ENCODE data around the gene COL27A1. TPM values are rescaled to one million over a fixed set of nuclear protein-coding genes. Genes with fewer than 3 reads are reported as not detected.

Gene COL27A1
- total RNA-seq, 1 donor from 2014 or later, result 6.4 TPM

- Histone ChIP-seq H3K4me3 (no peak overlapping the region), H3K9me3 (replicated peaks) (no peaks in the 10 kb centered on the region), H3K36me3 (no peaks in the 10 kb centered on the region), H3K27ac (replicated peaks) (no peak overlapping the region), H3K4me1 (peaks cover 38% of the 10 kb centered on the region), H3K27me3 (ENCODE audit: low read depth) (no peaks in the 10 kb centered on the region)
- no peak for DNase-seq
- intact Hi-C loops (cut with micrococcal nuclease), result loop anchor here (10.0 kb wide), 1 partner anchor 56 kb away; no protein-coding TSS in a partner anchor
- no peak for TF ChIP-seq CTCF (IDR thresholded peaks at IDR 0.05; ENCODE audit: borderline replicate concordance)
Measured at GRCh38 chr9:114240647-114241558, 85.6 kb downstream of the COL27A1 start.

- no peak for TF ChIP-seq CTCF (IDR thresholded peaks at IDR 0.05; ENCODE audit: borderline replicate concordance)
- Histone ChIP-seq H3K36me3 (no peaks in the 10 kb centered on the region), H3K9me3 (replicated peaks) (no peaks in the 10 kb centered on the region), H3K27ac (replicated peaks) (no peak overlapping the region), H3K4me1 (peaks cover 38% of the 10 kb centered on the region), H3K27me3 (ENCODE audit: low read depth) (no peaks in the 10 kb centered on the region), H3K4me3 (no peak overlapping the region)
- no peak for DNase-seq
- intact Hi-C loops (cut with micrococcal nuclease), result loop anchor here (10.0 kb wide), 1 partner anchor 58 kb away; no protein-coding TSS in a partner anchor
Measured at GRCh38 chr9:114242837-114243236, 87.5 kb downstream of the COL27A1 start.

GRCh38 chr9:114243240-114243639 is 87.9 kb downstream of the COL27A1 start:
- H3K9me3 ChIP-seq (replicated peaks), result no peaks in the 10 kb centered on the region
- H3K4me3 ChIP-seq, result no peak overlapping the region
- no peak for DNase-seq
- H3K27ac ChIP-seq (replicated peaks), result no peak overlapping the region
- no peaks in the 10 kb centered on the region for H3K36me3 ChIP-seq
- intact Hi-C loops (cut with micrococcal nuclease), result loop anchor here (10.0 kb wide), 1 partner anchor 58 kb away; no protein-coding TSS in a partner anchor
- peaks cover 34% of the 10 kb centered on the region for H3K4me1 ChIP-seq
- no peaks in the 10 kb centered on the region for H3K27me3 ChIP-seq (ENCODE audit: low read depth)
- no peak for TF ChIP-seq CTCF (IDR thresholded peaks at IDR 0.05; ENCODE audit: borderline replicate concordance)

- Histone ChIP-seq H3K4me3 (no peak overlapping the region), H3K36me3 (no peaks in the 10 kb centered on the region), H3K9me3 (replicated peaks) (no peaks in the 10 kb centered on the region), H3K4me1 (peaks cover 30% of the 10 kb centered on the region), H3K27me3 (ENCODE audit: low read depth) (no peaks in the 10 kb centered on the region), H3K27ac (replicated peaks) (no peak overlapping the region)
- no peak for TF ChIP-seq CTCF (IDR thresholded peaks at IDR 0.05; ENCODE audit: borderline replicate concordance)
- no peak for DNase-seq
- intact Hi-C loops (cut with micrococcal nuclease), result loop anchor here (10.0 kb wide), 1 partner anchor 60 kb away; no protein-coding TSS in a partner anchor
Measured at GRCh38 chr9:114244570-114244969, 89.2 kb downstream of the COL27A1 start.

- intact Hi-C loops (cut with micrococcal nuclease), result loop anchor here (10.0 kb wide), 1 partner anchor 62 kb away; no protein-coding TSS in a partner anchor
- Histone ChIP-seq H3K27ac (replicated peaks) (no peak overlapping the region), H3K27me3 (ENCODE audit: low read depth) (no peaks in the 10 kb centered on the region), H3K36me3 (no peaks in the 10 kb centered on the region), H3K9me3 (replicated peaks) (no peaks in the 10 kb centered on the region), H3K4me1 (peaks cover 39% of the 10 kb centered on the region), H3K4me3 (no peak overlapping the region)
- TF ChIP-seq CTCF (IDR thresholded peaks at IDR 0.05; ENCODE audit: borderline replicate concordance), result no peak
- DNase-seq, result no peak
Measured at GRCh38 chr9:114246558-114246957, 91.2 kb downstream of the COL27A1 start.
